ENCODE data around the gene TNFRSF18.

The TNFRSF18 gene

DNA sequence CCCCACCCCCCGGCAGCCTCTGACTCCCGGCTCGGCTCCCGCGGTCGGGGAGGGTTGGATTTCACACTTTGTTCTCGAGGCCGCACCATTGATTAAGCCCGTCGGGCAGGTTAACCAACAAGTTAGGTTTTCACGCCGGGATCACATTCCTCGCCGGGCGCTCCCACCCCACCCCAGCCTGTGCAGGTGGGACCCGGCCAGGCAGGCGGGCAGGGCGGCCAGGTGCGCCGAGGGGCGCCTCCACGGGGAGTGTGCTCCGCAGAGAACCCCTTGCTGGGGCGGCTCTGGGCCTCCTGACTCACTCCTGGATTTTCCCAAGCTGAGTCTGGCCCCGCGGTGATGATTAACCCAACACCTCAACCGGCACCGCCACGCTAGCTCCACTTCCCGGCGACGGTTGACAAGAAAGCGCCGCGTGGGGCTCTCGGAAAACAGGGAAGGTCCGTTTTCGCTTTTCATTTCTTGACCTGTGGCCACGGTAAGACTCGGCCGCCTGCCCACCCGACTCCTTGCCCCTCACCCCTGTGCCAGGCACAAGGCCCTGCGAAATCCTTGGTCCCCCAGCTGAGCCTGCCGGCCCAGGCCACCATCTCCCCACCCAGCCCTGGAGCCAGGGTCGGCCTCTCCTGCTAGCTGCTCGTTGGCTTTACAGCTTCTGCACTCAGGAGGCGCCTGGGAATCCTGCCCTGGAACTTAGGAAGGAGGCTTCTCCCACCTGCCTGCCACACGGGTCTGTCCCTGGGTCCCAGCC, 41.5 kb downstream of the TNFRSF18 start:
- DNase-seq, result no peak

DNA sequence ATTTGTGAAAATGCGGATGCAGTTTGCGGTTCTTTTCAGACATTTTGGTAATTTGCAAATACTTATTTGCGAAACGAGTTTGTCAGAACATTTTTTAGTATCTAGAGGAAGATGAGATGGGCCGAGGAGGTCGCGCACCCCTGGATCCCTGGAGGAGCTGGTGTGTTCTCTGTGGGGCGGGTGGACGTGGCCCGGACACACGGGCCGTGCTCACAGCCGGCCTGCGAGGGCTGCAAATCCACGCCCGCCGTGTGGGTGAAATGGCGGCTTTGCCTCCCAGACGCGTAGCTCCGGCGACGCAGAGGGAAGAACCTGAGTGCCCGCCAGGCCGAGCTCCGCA, 42.1 kb downstream of the TNFRSF18 start:
- no peak for DNase-seq

DNA sequence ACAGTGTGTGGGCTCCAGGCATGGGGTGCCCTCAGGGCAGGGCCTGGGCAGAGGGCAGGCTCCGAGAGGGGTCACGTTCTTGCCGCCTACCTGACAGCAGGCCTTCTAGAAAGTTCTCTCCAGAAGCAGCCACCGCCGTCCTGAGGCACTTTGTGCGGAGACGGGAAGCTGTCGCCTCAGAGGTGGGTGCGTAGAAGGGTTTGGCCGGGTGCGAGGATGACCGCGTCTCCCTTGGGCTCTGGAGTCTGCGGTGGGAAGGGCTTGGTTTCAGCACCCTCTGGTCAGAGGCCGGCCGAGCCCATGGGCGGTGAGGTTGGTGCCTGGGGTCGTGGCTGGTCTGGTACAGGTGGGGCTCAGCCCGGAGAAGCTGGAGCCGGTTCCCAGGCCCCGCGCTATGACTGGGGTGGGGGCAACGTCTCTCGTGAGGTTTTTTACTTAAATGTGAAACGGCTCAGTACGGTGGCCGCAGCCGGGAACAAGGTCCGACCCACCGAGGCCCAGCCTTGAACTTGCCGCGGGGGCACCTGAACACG, 42.8 kb downstream of the TNFRSF18 start:
- no peak for DNase-seq

DNA sequence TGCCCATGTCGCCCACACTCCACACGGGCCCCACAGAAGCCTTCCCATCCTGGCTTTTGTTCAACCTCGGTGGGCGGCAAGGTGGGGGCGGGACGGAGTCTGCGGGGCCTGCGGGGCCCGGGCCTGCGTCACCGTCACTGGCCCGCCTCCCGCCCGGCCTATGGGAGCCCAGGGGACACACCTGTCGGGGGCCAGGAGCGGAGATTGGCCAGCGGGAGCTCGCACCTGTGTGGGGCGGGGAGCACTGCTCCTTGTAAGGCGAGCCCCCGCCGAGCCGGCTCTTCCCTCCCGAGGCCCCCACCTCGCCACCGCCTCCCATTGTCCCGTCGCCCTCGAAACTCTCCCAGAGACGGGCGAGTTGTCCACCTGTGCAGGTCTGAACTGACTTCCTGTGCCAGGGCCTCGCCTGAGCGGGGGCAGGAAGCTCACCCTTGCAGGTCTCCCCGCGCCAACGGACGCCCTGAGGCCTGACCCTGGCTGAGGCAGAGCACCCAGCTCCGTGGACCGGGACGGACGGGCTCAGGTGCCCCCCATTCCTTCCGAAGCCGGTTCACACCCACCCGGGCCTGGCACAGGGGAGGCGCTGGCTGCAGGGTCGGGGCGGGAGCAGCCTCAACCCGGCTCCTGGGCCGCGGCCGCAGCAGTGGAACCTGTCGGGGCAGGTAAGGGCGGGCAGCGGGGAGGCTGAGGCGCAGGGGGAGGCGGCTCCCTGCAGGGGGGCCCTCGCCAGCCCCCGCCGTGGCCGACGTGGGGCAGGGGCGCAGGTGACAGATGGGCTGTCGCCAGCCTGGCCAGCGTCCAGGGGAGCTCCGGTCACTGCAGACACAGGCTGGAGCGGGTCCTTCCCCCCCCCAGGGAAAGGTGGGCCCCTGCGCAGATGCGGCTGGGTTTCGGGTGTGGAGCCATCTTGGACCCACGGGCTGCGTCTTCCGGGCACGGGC, 43.5 kb downstream of the TNFRSF18 start:
- no peak for DNase-seq

DNA sequence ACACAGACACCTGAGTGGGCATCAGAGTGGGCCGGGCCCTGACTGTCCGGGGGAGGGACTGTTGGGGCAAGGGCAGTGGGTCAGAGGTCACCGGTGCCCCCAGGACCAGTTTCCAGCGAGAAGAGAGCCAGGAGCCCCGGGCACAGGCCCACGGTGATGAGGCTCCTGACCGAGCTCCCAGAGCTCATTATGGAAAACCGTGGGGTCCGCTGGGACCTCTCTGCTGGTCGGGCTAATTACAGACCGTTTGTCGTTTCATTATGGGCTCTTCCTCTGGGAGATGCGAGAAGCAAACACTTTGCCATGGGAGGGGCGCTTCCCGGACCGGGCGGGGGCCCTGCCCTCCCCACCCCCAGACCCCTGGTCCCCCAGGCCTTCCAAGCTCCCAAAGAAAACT, 44.7 kb downstream of the TNFRSF18 start:
- no peak for DNase-seq

DNA sequence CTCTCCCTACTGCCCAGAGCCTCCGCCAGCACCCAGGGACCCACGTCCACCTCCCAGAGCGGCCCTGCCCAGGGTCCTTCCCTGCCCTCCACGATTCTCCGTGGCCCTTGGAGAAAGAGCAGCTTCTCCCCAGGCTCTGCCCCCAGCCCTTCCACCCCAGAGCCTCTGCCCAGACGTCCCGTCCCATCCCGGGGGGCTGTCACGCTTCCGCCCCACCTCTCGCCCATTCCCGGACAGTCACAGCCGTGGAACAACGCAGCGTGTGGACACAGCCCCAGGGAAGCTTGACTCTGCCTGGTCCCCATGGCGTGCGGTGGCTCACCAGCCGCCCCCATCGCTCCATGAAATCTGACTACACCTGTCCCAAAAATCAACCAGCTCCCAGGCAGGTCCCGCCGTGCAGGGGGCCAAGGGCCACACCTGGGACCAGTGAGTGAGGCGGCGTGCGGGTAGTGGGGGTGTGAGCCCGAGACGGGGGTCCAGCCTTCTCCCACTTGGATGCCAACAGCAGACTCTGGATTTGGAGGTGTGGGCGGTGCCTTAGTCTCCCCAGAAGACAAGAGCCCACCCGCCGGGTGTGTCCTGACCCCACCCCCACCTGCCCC, 45.2 kb downstream of the TNFRSF18 start:
- no peak for DNase-seq

DNA sequence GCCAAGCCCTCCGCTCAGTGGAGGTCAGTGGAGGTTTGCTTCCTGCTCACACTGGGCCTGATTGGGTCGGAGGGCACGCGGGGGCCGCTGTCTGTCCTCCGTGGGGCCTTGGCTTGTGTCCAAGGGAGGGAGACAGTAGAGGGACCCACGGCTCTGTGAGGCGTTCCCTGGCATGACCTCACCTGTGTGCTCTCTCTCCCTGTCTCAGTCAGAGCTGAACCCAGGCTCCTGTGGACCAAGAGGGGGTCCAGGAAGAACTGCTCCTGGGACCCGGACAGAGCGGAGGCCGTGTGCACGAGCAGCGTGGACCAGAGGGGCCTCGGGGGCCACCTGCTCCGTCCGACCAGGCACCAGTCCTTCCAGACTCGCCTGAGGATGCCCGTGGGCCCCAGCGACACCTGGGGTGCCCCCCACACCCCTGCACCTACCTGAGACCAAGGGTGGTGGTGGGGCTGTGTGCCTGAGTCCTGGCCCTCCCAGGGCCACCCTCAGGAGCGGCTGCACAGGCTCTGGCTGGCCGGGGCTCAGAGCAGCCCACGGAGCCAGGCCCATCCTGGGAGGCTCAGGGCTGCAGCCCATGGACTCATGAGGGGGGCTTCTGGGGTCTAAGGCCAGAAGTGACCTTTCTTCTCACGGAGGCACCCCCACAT, 46.0 kb downstream of the TNFRSF18 start:
- DNase-seq, result no peak

DNA sequence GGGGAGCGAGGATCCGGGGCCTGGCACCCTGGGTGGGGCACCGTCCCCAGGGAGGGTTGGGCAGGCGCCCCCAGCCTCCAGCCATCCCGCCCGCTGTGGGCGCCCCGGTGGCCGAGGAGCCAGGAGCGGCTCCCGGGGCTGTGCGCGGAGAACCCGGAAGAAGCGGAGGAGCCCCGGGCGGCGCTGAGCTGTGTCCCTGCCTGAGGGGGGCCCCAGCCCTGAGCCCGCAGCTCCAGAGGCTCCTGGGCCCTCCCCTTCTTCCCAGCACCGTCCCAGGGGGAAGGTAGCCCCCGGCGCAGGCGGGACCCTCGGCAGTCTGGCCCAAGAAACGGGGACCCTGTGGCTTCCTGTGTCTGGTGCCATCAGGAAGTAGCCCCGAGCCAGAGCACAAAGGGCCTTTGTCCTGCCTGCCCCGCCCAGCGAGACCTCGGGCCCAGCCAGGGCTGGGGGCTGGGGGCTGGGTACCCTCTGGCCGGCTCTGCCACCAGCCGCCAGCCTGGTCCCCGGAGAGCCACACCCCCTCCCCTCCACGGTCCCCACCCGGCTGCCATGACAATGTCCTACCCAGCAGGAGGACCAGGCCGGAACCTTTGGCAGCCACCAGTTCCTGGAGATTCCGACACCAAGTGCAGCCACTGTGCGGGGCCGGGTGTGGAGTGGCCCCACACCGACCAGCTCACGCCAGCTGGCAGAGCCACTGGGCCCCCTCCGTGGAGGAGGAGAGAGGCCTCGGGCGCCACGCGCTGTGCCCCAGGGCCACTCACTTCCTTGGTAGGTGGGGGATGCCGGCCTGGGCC, 48.3 kb downstream of the TNFRSF18 start:
- DNase-seq, result peak; percentile 23 to 88 (median 76)

DNA sequence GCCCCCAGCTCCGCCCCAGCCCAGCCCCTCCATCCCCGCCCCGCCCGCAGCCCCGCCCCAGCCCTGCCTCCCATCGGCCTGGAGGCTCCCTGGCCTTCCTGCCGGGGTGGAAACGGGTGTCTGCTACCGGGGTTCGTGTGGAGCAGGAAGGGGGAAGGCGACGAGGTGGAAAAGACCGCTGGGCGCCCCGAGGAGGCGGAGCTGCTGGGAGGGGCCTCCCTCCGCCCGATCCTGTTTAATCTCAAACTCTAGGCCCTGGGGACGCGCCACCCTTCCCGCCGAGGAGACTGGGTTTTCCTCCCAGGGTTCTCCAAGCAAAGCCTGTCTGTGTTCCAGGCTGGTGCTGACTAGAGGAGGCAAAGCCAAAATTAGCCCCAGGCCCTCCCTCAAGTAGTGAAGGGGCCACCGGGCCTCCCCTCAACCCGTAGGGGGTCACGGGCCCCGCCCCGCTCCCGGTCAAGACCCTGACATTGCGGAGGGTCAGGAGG, 48.9 kb downstream of the TNFRSF18 start:
- peak in 12 of 14 donors; percentile 21 to 79 (median 59) for DNase-seq

DNA sequence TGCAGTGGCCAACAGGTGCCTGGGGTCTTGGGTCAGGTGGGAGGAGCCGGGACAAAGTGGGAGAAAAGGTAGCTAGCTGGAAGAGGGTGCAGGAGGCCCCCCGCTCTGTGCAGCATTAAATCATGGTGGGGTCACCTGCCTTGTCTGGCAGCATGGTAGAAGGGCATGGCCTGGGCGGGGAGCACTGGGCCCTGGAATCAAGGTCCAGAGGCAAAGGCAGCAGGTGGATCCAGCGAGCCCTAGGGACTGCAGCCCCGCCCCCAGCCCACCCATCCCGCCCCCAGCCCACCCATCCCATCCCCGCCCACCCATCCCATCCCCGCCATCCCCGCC, 49.4 kb downstream of the TNFRSF18 start:
- DNase-seq, result peak in 1 of 14 donors; percentile 41

DNA sequence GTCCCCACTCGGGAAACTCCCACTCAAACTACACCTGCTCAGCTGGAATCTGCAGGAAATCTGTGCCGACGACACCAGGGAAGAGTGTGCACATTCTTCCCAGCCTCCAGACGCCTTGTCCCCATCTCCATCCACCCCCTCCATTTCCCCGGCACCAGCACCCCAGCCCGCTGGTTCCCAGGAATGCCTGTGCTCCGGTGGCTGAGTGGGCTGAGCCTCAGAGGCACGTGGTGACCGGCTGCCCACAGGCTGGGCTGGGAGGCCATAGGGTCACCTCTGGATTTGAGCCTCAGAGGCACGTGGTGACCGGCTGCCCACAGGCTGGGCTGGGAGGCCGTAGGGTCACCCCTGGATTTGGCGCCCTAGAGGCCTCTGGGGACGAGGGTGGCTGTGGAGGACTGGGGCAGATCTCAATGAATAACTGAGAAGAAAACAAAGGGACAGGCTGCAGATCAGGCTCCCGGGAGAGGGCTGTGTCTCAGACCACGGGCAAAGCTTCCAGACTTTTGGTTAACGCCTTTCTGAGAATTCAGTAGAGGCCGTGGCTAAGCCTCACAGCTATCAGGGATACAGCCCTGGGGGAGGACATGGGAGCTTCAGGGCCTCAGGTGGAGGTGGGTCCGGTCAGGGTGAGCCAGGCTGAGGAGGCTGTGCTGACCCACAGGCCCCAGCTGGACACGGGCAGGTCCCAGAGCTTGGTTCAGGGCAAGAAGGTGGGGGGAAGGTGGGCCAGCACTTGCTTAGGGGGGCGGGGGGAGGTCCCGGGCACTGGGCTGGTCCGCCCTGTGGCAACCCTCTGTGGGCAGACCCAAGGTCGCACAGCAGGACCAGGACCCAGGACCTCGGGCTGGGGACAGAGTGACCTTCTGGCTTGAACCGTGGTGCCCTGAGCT, 50.0 kb downstream of the TNFRSF18 start:
- peak in 1 of 14 donors; percentile 41 for DNase-seq

DNA sequence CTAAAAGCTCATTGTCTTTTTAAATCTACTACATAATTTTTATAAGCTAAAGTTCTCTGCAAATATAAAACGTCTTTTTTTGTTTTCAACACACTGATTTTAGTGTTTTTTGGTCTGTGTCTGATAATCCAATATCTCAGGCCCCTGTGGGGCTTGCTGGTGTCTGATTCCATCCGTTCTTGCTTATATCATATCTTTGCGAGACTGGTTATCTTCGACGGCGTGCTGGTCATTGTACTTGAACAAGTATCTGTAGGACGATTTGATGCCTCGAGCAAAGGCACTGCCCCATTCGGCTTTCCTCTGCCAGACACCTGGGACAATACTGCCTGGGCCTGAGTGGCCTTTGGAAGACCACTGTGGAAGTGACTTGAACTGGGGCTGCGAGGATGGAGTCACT, 51.1 kb downstream of the TNFRSF18 start:
- no peak for DNase-seq

DNA sequence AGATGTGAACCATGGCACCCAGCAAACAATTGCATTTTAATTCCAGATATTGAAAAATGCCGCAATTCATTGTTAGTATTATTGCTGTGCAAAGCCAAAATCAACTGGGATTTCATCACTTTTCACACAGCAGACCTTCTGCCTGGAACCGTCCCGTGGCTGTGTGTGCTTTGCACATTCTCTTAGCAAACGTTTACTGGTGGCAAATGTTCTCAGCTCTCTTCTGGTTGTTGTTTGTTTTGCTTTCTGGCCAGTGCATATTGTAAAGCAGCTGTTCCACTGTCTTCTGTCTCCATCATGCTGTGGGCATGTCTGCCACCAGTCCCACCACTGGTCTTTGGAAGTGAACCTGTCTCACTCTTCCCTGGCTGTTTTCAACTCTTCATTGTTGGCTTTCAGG, 52.5 kb downstream of the TNFRSF18 start:
- DNase-seq, result no peak

Measured in C1 segment of cervical spinal cord (tissue), 14 donors.